ENCODE measurements around the gene MYMX. TPM values are rescaled to one million over a fixed set of nuclear protein-coding genes. Genes with fewer than 3 reads are reported as not detected.
A peak's percentile ranks its signal among the peaks of the same experiment; 100 is the strongest.

MYMX gene
- total and polyA plus RNA-seq, 2 of the 13 experiments (the other 11 are each of a cell fraction or from before 2014, with no cell fraction given), result not detected

DNA sequence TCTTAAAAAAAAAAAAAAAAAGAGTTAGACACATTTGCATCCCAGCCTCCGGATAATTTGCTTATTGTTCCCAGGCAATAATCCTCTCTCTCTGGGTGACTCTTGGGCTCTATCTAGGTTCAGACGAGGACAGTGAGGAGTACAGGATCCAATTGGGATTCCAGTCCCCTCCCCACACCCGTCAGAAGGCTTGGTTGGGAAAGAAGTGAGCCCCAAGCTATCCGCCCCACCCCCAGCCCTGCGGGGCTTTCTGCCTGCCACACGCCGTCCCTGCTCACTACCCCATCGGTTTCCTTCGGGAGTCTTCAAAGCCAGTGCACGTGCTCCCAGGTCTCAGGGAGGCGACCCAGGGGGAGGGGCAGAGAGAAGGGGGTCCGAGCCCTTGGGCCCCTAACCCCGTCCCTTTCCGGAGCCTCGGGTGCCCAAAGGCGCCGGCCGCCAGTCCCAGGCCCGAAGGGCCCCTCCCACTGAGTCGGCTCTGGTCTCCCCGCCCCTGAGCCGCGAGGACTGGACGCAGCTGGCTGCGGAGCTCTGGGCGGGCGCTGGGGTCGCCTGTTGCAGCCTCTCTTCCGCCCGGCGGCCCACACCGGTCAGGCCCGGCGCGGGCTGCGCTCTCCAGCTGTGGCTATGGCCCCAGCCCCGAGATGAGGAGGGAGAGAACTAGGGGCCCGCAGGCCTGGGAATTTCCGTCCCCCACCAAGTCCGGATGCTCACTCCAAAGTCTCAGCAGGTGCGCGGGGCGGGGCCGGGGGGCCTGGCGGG lies 2.5 kb downstream of the MYMX start (continued):
- TF ChIP-seq, protein P1, sequence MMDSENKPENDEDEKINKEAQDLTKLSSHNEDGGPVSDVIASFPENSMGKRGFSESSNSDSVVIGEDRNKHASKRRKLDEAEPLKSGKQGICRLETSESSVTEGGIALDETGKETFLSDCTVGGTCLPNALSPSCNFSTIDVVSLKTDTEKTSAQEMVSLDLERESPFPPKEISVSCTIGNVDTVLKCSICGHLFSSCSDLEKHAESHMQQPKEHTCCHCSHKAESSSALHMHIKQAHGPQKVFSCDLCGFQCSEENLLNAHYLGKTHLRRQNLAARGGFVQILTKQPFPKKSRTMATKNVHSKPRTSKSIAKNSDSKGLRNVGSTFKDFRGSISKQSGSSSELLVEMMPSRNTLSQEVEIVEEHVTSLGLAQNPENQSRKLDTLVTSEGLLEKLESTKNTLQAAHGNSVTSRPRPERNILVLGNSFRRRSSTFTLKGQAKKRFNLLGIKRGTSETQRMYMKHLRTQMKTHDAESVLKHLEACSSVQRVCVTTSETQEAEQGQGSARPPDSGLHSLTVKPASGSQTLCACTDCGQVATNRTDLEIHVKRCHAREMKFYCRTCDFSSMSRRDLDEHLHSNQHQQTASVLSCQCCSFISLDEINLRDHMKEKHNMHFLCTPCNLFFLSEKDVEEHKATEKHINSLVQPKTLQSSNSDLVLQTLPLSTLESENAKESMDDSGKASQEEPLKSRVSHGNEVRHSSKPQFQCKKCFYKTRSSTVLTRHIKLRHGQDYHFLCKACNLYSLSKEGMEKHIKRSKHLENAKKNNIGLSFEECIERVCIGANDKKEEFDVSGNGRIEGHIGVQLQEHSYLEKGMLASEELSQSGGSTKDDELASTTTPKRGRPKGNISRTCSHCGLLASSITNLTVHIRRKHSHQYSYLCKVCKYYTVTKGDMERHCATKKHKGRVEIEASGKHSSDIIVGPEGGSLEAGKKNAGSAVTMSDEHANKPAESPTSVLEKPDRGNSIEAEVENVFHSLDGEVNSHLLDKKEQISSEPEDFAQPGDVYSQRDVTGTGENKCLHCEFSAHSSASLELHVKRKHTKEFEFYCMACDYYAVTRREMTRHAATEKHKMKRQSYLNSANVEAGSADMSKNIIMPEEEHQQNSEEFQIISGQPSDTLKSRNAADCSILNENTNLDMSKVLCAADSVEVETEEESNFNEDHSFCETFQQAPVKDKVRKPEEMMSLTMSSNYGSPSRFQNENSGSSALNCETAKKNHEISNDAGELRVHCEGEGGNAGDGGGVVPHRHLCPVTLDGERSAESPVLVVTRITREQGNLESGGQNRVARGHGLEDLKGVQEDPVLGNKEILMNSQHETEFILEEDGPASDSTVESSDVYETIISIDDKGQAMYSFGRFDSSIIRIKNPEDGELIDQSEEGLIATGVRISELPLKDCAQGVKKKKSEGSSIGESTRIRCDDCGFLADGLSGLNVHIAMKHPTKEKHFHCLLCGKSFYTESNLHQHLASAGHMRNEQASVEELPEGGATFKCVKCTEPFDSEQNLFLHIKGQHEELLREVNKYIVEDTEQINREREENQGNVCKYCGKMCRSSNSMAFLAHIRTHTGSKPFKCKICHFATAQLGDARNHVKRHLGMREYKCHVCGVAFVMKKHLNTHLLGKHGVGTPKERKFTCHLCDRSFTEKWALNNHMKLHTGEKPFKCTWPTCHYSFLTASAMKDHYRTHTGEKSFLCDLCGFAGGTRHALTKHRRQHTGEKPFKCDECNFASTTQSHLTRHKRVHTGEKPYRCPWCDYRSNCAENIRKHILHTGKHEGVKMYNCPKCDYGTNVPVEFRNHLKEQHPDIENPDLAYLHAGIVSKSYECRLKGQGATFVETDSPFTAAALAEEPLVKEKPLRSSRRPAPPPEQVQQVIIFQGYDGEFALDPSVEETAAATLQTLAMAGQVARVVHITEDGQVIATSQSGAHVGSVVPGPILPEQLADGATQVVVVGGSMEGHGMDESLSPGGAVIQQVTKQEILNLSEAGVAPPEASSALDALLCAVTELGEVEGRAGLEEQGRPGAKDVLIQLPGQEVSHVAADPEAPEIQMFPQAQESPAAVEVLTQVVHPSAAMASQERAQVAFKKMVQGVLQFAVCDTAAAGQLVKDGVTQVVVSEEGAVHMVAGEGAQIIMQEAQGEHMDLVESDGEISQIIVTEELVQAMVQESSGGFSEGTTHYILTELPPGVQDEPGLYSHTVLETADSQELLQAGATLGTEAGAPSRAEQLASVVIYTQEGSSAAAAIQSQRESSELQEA (CRISPR knock-in tag; IDR thresholded peaks at IDR 0.05; ENCODE audit: not compliant biosample characterization), result peak; percentile 89
- TF ChIP-seq POLR2G (IDR thresholded peaks at IDR 0.05; ENCODE audit: low read depth, low read length) (peak; percentile 78), PHB2 (IDR thresholded peaks at IDR 0.05; ENCODE audit: partially characterized antibody) (no peak), ZFP36L2 (CRISPR knock-in tag; IDR thresholded peaks at IDR 0.05) (no peak), ATRX (CRISPR knock-in tag; IDR thresholded peaks at IDR 0.05; ENCODE audit: borderline replicate concordance) (no peak), MEIS2 (CRISPR knock-in tag; IDR thresholded peaks at IDR 0.05) (peak; percentile 69; the same call in 1 of the 2 replicates), ZNF616 (CRISPR knock-in tag; IDR thresholded peaks at IDR 0.05; ENCODE audit: low read depth) (peak; percentile 47), ZNF562 (CRISPR knock-in tag; IDR thresholded peaks at IDR 0.05; ENCODE audit: borderline replicate concordance) (no peak), CEBPG (CRISPR knock-in tag; IDR thresholded peaks at IDR 0.05) (peak; percentile 34), TRIM24 (CRISPR knock-in tag; IDR thresholded peaks at IDR 0.05) (no peak), MEIS1 (CRISPR knock-in tag; IDR thresholded peaks at IDR 0.05; ENCODE audit: borderline replicate concordance) (peak; percentile 76), TAF1 (CRISPR knock-in tag; IDR thresholded peaks at IDR 0.05) (peak; percentile 68), ZBTB38 (CRISPR knock-in tag; IDR thresholded peaks at IDR 0.05) (peak; percentile 82; the same call in 1 of the 2 replicates)
- TF ChIP-seq, protein P2, sequence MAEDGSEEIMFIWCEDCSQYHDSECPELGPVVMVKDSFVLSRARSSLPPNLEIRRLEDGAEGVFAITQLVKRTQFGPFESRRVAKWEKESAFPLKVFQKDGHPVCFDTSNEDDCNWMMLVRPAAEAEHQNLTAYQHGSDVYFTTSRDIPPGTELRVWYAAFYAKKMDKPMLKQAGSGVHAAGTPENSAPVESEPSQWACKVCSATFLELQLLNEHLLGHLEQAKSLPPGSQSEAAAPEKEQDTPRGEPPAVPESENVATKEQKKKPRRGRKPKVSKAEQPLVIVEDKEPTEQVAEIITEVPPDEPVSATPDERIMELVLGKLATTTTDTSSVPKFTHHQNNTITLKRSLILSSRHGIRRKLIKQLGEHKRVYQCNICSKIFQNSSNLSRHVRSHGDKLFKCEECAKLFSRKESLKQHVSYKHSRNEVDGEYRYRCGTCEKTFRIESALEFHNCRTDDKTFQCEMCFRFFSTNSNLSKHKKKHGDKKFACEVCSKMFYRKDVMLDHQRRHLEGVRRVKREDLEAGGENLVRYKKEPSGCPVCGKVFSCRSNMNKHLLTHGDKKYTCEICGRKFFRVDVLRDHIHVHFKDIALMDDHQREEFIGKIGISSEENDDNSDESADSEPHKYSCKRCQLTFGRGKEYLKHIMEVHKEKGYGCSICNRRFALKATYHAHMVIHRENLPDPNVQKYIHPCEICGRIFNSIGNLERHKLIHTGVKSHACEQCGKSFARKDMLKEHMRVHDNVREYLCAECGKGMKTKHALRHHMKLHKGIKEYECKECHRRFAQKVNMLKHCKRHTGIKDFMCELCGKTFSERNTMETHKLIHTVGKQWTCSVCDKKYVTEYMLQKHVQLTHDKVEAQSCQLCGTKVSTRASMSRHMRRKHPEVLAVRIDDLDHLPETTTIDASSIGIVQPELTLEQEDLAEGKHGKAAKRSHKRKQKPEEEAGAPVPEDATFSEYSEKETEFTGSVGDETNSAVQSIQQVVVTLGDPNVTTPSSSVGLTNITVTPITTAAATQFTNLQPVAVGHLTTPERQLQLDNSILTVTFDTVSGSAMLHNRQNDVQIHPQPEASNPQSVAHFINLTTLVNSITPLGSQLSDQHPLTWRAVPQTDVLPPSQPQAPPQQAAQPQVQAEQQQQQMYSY (CRISPR knock-in tag; IDR thresholded peaks at IDR 0.05), result peak; percentile 64; the same call in 1 of the 2 replicates
- TF ChIP-seq, protein P3, sequence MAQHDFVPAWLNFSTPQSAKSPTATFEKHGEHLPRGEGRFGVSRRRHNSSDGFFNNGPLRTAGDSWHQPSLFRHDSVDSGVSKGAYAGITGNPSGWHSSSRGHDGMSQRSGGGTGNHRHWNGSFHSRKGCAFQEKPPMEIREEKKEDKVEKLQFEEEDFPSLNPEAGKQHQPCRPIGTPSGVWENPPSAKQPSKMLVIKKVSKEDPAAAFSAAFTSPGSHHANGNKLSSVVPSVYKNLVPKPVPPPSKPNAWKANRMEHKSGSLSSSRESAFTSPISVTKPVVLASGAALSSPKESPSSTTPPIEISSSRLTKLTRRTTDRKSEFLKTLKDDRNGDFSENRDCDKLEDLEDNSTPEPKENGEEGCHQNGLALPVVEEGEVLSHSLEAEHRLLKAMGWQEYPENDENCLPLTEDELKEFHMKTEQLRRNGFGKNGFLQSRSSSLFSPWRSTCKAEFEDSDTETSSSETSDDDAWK (CRISPR knock-in tag; IDR thresholded peaks at IDR 0.05), result no peak
